Mesenchymal stem cell (in vitro differentiated cells and primary cell): ENCODE measurements around the gene ASIC1.
A peak's percentile ranks its signal among the peaks of the same experiment; 100 is the strongest.

Experiments
- DNase-seq: peaks from one replicate; pipeline ENCODE4 v3.0.0-alpha.2; 2013
- H2AFZ ChIP-seq: one replicate; pipeline ENCODE4 v1.6.1; 2013; ENCODE audit warnings: low read depth, mild to moderate bottlenecking, control low read depth, inconsistent platforms, low read length, moderate library complexity
- H2AK5ac ChIP-seq: 2 replicates; pipeline ENCODE4 v1.6.1; 2013; ENCODE audit warnings: low read length, moderate library complexity, mild to moderate bottlenecking, inconsistent platforms; ENCODE audit not compliant: severe bottlenecking
- H2BK120ac ChIP-seq: one replicate; pipeline ENCODE4 v1.6.1; 2013; ENCODE audit warnings: low read depth, mild to moderate bottlenecking, inconsistent platforms, low read length, moderate library complexity
- H2BK12ac ChIP-seq, 2 experiments: one replicate each; pipeline ENCODE4 v1.6.1; 2013; ENCODE audit warnings: inconsistent platforms in 2 of 2, low read length in 2 of 2, mild to moderate bottlenecking in 2 of 2, moderate library complexity in 2 of 2, control low read depth in 1 of 2
- H2BK15ac ChIP-seq: one replicate; pipeline ENCODE4 v1.6.1; 2013; ENCODE audit warnings: mild to moderate bottlenecking, low read depth, inconsistent platforms; ENCODE audit not compliant: poor library complexity, severe bottlenecking
- H2BK5ac ChIP-seq: 2 replicates; pipeline ENCODE4 v1.6.1; 2013; ENCODE audit warnings: low read depth, mild to moderate bottlenecking, low read length, control low read depth, inconsistent platforms; ENCODE audit not compliant: poor library complexity, severe bottlenecking
- H3K14ac ChIP-seq, 2 experiments: one replicate each; pipeline ENCODE4 v1.6.1; 2013; ENCODE audit warnings: inconsistent platforms in 2 of 2, low read length in 2 of 2, control low read depth in 1 of 2, mild to moderate bottlenecking in 1 of 2, moderate library complexity in 1 of 2
- H3K18ac ChIP-seq, 2 experiments: one replicate each; pipeline ENCODE4 v1.6.1; 2013; ENCODE audit warnings: inconsistent platforms in 2 of 2, low read length in 2 of 2, control low read depth in 1 of 2, low read depth in 1 of 2, mild to moderate bottlenecking in 1 of 2
- H3K23ac ChIP-seq, 2 experiments: one replicate each; pipeline ENCODE4 v1.6.1; 2013; ENCODE audit warnings: inconsistent platforms in 2 of 2, low read length in 2 of 2, mild to moderate bottlenecking in 2 of 2, moderate library complexity in 2 of 2, control low read depth in 1 of 2
- H3K27ac ChIP-seq: 2 replicates; pipeline ENCODE4 v1.5.1; 2013; ENCODE audit warnings: mild to moderate bottlenecking, moderate library complexity, low read length, control low read depth, inconsistent platforms; ENCODE audit not compliant: poor library complexity, severe bottlenecking
- H3K27me3 ChIP-seq, 2 experiments: 2 replicates each; pipeline versions ENCODE4 v1.6.1 to v1.7.0; 2013; ENCODE audit warnings: low read length in 2 of 2, mild to moderate bottlenecking in 2 of 2, moderate library complexity in 2 of 2, control low read depth in 1 of 2, inconsistent platforms in 1 of 2; ENCODE audit not compliant: control insufficient read depth in 1 of 2, insufficient read depth in 1 of 2
- H3K36me3 ChIP-seq, 2 experiments: 2 replicates each; pipeline versions ENCODE4 v1.6.1 to v1.7.0; 2013; ENCODE audit warnings: low read length in 2 of 2, control low read depth in 1 of 2, inconsistent platforms in 1 of 2, low read depth in 1 of 2, mild to moderate bottlenecking in 1 of 2; ENCODE audit not compliant: insufficient read depth in 2 of 2, control insufficient read depth in 1 of 2
- H3K4ac ChIP-seq, 2 experiments: one replicate each; pipeline ENCODE4 v1.6.1; 2013; ENCODE audit warnings: inconsistent platforms in 2 of 2, low read length in 2 of 2, mild to moderate bottlenecking in 2 of 2, moderate library complexity in 2 of 2, control low read depth in 1 of 2, low read depth in 1 of 2
- H3K4me1 ChIP-seq: 2 replicates; pipeline ENCODE4 v1.6.1; 2013; ENCODE audit warnings: low read depth, low read length, control low read depth; ENCODE audit not compliant: control insufficient read depth, insufficient read depth
- H3K4me2 ChIP-seq: 2 replicates; pipeline ENCODE4 v1.6.1; 2013; ENCODE audit warnings: low read length, mild to moderate bottlenecking, inconsistent platforms; ENCODE audit not compliant: poor library complexity, severe bottlenecking
- H3K4me3 ChIP-seq, 2 experiments: 2 replicates each; pipeline versions ENCODE4 v1.5.1 to v1.7.0; 2013; ENCODE audit warnings: low read length in 2 of 2, mild to moderate bottlenecking in 2 of 2, control low read depth in 1 of 2, low read depth in 1 of 2; ENCODE audit not compliant: insufficient read depth in 1 of 2
- H3K79me1 ChIP-seq: replicated peaks from 2 replicates; pipeline ENCODE4 v1.6.1; 2013; ENCODE audit warnings: mild to moderate bottlenecking, control low read depth, low read length, inconsistent platforms; ENCODE audit not compliant: poor library complexity, severe bottlenecking
- H3K9ac ChIP-seq: 2 replicates; pipeline ENCODE4 v1.7.0; 2013; ENCODE audit warnings: mild to moderate bottlenecking, low read length, moderate library complexity
- H3K9me3 ChIP-seq: 2 replicates; pipeline ENCODE4 v1.7.0; 2013; ENCODE audit warnings: mild to moderate bottlenecking, low read length; ENCODE audit not compliant: control insufficient read depth
- H4K8ac ChIP-seq: one replicate; pipeline ENCODE4 v1.6.1; 2013; ENCODE audit warnings: inconsistent platforms, mild to moderate bottlenecking, low read length, moderate library complexity
- H4K91ac ChIP-seq: one replicate; pipeline ENCODE4 v1.6.1; 2013; ENCODE audit warnings: mild to moderate bottlenecking, low read length, inconsistent platforms
- WGBS: methylation state at CpG from one replicate; pipeline ENCODE4 v1.1.7; 2013; ENCODE audit warnings: mixed read lengths; 5-methylcytosine and 5-hydroxymethylcytosine counted together

Gene ASIC1

GRCh38 chr12:50132505-50133135 lies 75.2 kb downstream of the ASIC1 start:
- Histone ChIP-seq H2BK15ac (no peak overlapping the region), H2BK5ac (no peak overlapping the region), H2AK5ac (no peak overlapping the region), H3K9me3 (no peaks in the 10 kb centered on the region), H3K14ac (no peak overlapping the region), H3K4me2 (no peak overlapping the region), H2AFZ (no peak overlapping the region), H3K27me3 (no peaks in the 10 kb centered on the region), H3K4ac (no peak overlapping the region), H3K36me3 (peaks cover 32 to 84% of the 10 kb centered on the region in 2 experiments), H2BK120ac (no peak overlapping the region), H3K4me3 (no peak overlapping the region), H3K79me1 (peaks cover 25% of the 10 kb centered on the region), H3K27ac (no peak overlapping the region), H3K23ac (peak overlapping the region in 1 of 2 experiments; percentile 83), H4K8ac (no peak overlapping the region), H4K91ac (no peak overlapping the region), H3K18ac (no peak overlapping the region), H2BK12ac (no peak overlapping the region), H3K4me1 (peaks cover 2% of the 10 kb centered on the region), H3K9ac (peak overlapping the region; percentile 10)
- 83% methylated on average over 2 of the region's 2 CpGs for WGBS
- DNase-seq = peak; percentile 43
